ENCODE results near the gene ODAD4. TPM values are rescaled to one million over a fixed set of nuclear protein-coding genes. Genes with fewer than 3 reads are reported as not detected.

Gene ODAD4, protein sequence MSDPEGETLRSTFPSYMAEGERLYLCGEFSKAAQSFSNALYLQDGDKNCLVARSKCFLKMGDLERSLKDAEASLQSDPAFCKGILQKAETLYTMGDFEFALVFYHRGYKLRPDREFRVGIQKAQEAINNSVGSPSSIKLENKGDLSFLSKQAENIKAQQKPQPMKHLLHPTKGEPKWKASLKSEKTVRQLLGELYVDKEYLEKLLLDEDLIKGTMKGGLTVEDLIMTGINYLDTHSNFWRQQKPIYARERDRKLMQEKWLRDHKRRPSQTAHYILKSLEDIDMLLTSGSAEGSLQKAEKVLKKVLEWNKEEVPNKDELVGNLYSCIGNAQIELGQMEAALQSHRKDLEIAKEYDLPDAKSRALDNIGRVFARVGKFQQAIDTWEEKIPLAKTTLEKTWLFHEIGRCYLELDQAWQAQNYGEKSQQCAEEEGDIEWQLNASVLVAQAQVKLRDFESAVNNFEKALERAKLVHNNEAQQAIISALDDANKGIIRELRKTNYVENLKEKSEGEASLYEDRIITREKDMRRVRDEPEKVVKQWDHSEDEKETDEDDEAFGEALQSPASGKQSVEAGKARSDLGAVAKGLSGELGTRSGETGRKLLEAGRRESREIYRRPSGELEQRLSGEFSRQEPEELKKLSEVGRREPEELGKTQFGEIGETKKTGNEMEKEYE
- under 1 TPM; 0.12 to 0.20 TPM for total RNA-seq
- long read RNA-seq, partial matches to known transcripts, result 0 of 1 reads
- long read RNA-seq, other reads (novel, unspliced or antisense), result 1 of 1 reads

DNA sequence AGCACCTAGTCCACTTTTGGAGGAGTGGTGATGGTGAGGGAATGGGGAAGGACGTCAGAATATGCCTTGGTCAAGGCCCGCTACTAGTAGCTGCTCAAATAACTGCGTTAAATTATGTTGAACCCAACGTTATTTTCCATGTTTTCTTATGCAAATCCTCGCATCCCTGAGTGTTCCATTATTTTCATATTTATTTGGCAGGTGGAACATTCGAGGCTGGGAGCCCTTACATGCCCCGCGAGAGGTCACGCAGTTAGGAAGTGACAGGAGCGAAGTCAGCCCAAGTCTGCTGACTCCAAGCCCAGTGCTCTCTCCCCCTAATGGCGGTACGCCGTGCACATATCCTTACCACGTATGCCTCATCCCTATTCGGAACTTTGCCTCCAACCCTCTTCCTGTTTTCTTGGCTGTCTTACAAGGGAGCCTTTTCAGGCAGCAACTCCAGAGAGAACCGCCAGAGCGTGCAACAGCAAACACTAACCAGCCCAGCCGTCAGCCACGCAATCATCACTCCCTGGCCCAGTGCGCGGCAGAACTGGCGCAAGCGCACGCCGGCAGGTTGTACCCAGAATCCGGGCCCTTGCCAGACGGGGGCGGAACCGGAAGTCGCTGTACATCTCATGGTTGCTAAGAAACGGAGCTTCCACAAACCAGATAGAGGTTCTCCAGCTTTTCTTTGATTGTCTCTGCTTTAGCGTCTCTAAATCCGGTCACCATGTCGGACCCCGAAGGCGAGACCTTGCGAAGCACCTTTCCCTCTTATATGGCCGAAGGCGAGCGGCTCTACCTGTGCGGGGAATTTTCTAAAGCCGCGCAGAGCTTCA, at the start of gene ODAD4:
TSS of gene ODAD4 (plus strand) at position 609 of the 824 bp plus-strand sequence. CDS start at position 716, 107 bp downstream.
- intact Hi-C loops (cut with DNase I, micrococcal nuclease), result no loop called here
- DNase-seq (peak; percentile 97 to 98), ATAC-seq (peak; percentile 97)

DNA sequence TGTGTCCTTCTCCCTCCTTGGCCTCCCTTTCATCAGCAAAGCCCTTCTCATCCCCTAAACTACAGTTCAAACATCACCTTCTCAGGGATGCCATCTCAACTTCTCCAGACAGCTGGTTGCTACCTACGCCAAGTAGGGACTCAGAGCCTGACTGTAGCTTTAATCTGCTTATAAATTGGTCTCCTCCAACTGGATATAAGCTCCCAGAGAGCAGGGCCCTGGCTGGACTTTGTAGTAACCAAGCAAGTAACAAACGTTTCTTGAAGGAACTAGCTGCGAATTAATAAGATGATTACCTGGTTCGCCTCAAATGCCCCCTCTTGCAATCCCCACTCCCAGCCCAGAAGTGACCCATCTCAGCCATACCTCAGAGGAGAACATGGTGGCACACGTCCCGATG, 47.7 kb upstream of the ODAD4 start:
- DNase-seq, result no peak
- ATAC-seq, result no peak
- intact Hi-C loops (cut with DNase I, micrococcal nuclease), result loop anchor here in 1 of 2 donors (10.0 kb wide), 1 partner anchor 128 kb away; no protein-coding TSS in a partner anchor

DNA sequence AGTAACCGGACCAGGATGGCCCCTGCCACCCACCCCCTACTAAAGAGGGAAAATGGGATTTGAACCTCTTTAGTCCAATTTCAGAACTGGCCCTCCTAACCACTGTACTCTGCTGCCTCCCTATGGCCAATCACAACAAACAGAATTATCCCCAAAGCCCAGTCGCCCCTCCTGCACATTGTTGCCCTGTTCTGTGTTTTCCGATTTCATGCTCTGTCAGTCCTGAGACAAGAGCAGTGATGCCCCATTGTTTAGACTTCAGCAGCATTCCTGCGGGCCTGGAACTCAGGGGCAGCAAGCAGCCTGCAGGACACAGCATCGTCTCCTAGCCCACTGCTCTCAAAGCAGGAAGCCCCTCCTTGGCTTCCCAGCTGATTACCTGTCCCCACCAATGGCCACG, 44.7 kb upstream of the ODAD4 start:
- DNase-seq (no peak), ATAC-seq (no peak)
- intact Hi-C loops (cut with DNase I, micrococcal nuclease), result loop anchor here in 1 of 2 donors (10.0 kb wide), 1 partner anchor 131 kb away; no protein-coding TSS in a partner anchor

DNA sequence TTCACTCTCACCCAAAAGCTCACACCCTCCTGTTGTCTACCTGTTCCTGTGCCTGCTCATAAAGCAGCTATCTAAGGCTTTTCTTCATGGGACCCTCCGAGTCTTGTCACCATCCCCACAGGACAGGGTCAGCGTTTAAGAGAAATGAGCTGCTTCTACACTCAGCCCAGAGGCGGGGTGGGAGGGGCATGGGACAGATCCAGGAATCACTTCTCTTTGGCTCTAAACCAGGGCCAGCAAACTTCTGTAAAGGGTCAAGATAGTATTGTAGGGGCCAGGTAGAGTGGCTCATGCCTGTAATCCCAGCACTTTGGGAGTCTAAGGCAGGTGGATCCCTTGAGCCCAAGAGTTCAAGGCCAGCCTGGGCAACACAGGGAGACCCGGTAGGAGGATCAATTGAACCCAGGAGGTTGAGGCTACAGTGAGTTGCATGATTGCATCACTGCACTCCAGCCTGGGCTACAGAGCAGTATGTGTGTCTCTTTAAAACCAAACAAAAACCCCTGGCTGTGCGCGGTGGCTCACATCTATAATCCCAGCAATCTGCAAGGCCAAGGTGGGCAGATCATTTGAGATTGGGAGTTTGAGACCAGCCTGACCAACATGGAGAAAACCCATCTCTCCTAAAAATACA, 42.0 kb upstream of the ODAD4 start:
- DNase-seq (no peak), ATAC-seq (no peak)
- intact Hi-C loops (cut with DNase I, micrococcal nuclease), result loop anchor here in 1 of 2 donors (10.0 kb wide), 1 partner anchor 134 kb away; no protein-coding TSS in a partner anchor

DNA sequence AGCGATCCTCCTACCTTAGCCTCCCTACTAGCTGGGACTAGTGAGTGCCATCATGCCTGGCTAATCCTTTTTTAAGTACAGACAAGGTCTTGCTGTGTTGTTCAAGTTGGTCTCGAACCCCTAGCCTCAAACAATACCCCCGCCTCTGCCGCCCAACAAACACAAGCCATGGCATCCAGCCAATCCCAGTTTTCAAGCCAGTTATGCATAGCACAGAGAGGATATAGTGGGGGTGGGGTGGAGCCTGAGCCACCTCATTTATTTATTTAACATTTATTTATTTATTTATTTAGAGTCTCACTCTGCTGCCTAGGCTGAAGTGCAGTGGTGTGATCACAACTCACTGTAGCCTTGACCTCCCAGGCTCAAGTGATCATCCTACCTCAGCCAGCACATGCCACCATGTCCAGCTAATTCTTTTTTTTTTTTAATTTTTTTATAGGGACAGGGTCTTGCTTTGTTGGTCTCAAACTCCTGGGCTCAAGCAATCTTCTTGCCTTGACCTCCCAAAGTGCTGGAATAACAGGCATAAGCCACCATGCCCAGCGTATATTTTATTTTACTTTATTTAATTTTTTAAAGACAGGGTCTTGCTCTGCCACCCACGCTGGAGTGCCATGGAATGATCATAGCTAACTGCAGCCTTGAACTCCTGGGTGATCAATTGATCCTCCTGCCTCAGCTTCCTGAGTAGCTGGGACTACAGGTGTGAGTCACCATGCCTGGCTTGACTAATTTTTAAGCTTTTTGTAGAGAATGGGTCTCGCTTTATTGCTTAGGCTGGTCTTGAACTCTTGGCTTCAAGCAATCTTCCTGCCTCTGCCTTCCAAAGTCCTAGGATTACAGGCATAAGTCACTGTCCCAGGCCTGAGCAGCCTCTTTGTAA, 39.0 kb upstream of the ODAD4 start:
- no peak for ATAC-seq
- no peak for DNase-seq
- intact Hi-C loops (cut with DNase I, micrococcal nuclease), result no loop called here

DNA sequence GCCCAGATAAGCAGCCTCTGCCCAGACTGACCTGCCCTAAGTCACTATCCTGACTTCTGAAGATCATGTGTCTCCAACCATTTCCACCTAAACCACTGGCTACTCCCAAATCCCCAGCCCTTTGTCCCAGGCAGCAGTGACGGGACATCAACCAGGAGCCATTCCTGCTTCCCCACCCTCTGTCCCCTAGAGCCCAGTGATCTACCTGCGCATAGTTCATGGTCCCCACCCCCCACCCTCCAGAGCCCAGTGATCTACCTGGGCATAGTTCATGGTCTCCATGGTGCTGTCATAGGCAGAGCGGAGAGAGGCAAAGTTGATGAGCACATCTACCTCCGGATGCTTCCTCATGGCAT, 38.4 kb upstream of the ODAD4 start:
- peak; percentile 26 for ATAC-seq

DNA sequence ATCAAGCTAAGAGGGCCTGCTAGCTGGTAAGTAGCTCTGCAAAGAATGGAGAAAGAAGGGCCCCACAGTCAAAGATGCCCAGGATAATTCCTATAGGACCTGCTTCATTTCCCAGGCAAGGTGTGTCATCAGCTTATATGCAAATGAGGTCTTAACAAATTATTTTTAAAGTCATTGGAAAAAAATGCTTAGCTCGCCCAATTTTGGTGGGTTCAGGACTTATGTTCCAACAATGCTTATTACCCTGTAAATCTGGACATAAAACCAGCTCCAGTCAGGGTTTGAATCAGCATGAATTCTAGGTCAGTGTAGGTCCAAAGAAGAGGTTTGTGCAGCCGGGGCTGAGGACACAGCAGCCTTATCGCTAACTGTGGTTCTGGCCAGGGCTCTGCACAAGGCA, 37.0 kb upstream of the ODAD4 start:
- no peak for ATAC-seq
- intact Hi-C loops (cut with DNase I, micrococcal nuclease), result no loop called here
- no peak for DNase-seq

More for the DNA sequence above, 38.4 kb upstream of the ODAD4 start:
- no peak for DNase-seq
- intact Hi-C loops (cut with DNase I, micrococcal nuclease), result no loop called here

DNA sequence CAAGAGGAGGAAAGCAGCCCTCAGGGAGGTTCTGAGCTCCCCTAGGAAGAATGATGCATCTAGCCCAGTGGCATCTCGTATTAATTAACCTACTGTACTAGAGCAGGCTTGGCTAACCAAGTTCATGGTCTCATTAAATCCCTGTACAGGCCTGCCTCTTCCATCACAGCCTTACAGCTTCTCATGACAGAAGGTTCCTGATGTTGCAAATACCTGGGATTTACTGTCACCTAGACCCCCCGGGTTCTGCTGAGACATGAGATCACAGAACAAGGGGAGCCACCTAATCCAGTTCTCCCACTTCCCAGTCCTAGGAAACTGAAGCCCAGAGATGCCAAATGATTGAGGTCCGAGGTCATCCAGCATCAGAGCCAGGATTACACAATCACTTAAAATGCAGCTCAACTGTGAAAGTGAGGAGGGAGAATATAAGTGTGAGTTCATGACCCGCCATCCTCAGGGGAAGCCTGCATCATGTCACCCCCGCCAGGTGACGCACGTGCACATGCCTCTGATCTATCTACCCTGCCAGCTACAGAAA, 35.6 kb upstream of the ODAD4 start:
- ATAC-seq, result no peak
- intact Hi-C loops (cut with DNase I, micrococcal nuclease), result no loop called here

DNA sequence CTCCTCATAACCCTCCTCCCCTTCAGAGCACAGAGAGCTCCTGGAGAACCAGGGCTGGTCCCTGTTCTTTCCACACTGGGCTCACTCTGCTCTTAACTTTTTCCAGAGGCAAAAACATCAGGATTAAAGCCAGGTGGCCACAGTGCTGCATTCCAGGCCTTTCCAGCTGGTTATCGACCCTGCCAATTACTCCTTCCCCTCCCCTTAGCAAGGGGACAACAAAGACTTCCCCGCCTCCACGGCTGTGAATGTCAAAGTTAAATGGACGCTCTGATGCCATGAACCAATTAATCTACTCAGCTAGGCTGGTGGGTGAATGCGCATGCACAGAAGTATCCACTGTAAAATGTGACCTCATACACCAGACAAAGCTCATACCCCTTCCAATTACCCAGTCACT, 34.8 kb upstream of the ODAD4 start:
- DNase-seq (no peak), ATAC-seq (no peak)
- intact Hi-C loops (cut with DNase I, micrococcal nuclease), result no loop called here

More for the DNA sequence above, 35.6 kb upstream of the ODAD4 start:
- no peak for DNase-seq

DNA sequence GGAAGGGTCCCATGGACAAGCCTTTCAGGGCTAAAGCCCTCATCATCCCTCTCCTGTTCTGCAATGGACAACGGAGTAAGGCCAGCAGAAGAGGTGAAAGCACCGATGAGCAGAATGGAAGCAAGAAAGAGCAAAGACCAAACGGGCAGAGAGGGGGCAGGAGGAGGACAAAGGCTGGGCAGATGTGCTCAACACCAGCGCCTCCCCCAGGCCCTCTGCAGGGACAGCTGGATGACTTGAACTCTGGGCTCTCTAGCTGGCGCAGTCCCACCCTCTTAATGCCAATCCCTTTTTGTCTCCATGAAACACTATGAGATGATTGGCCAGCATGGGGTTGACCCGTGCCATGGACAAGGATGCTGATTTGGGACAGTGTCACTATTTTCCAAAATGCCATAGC, 33.7 kb upstream of the ODAD4 start:
- DNase-seq (no peak), ATAC-seq (no peak)
- intact Hi-C loops (cut with DNase I, micrococcal nuclease), result no loop called here

DNA sequence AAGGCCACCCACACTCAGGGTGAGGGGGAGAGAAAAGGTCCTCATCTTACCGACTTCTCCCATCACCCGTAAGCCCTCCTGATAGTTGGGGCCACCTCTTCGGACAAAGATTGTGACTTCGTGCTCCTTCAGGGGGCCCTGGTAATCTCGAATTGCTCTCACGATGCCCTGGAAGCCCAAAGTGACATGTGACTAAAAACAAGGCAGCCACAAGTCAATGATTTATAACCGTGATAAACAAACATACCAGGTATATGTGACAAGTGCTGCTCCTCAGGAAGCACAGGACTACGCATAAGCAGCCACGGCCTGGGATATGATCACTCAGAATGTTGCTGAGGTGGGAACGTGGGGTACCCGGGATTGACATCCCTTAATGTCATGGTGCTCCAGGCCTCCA, 28.8 kb upstream of the ODAD4 start:
- DNase-seq, result no peak
- intact Hi-C loops (cut with DNase I, micrococcal nuclease), result no loop called here

DNA sequence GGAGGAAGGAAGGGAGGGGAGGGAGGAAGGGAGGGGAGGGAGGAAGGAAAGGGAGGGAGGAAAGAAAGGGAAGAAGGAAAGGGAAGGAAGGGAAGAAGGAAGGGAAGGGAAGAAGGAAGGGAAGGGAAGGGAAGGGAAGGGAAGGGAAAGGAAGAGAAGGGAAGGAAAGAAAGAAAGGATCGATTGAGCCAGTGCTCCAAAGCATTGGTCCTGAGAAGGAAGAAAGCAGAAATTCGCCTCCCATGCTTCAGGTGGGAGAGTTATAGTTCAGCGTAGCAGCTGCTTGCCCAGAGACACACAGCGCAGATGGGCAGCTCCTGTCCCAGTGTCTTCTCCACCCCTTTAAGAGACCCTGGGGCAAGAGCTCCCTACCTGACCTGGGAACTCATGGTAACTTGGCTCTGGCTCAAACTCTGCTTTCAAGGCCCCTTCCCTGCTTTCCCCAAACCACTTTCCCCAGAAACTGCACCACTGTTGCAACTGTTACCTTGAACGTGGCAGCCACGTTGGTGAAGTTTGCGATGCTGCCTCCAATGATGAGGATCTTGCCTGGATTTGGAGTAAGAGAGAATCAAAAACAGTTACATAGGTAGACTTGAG, 26.1 kb upstream of the ODAD4 start:
- intact Hi-C loops (cut with DNase I, micrococcal nuclease), result no loop called here
- no peak for DNase-seq

More for the DNA sequence above, 28.8 kb upstream of the ODAD4 start:
- no peak for ATAC-seq

DNA sequence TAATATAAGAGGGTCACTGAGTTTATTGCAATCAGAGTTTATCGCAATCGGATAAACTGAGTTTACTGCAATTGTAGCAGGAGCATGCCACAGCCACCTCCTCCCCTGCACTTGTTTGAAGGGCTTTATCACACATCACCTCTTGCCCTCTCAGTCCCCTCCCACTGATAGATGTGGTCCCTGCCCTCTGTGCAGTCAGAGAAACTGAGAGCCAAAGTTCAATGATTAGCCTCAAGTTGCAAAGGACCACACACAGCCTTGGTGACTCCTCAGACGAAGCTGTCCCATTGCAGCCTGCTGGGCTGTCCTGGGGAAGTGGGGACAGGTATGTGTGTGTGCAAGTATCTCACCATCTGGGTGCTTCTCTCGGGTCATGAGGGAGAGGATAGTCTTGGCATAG, 25.2 kb upstream of the ODAD4 start:
- intact Hi-C loops (cut with DNase I, micrococcal nuclease), result no loop called here
- no peak for ATAC-seq

More for the DNA sequence above, 26.1 kb upstream of the ODAD4 start:
- no peak for ATAC-seq

DNA sequence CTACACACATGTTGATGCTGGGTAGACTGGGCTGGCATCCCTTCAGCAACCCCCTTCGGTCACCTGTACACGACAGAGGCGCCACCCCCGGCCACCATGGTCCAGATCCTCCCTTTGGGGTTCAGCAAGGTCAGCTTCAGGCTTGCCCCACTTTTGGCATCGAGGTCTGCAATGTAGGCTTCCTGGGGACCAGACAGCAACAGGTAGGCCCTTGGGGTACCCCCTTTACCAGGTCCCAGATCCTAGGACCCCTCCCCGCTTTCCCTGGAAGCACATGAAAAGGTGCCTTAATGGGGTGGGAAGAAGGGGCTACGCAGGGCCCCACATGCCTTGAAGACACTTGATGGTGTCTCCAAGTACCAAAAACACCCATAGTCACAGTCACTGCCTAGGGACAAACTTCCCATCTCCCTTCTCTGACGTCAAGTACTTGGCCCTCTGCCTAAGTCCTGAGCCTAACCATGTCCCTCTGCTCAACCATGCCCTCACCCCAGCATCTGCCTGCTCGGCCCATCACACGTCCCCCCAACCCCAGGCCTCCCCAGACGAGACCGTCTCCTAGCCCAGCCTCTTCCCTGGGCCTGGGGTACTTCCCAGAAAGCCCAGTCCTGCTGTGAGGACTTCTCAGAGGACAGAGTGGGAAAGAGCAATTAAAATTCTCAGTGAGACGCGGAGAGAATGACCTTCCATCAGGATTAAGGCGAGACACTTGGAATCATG, 23.8 kb upstream of the ODAD4 start:
- DNase-seq, result no peak
- intact Hi-C loops (cut with DNase I, micrococcal nuclease), result no loop called here
- no peak for ATAC-seq

More for the DNA sequence above, 25.2 kb upstream of the ODAD4 start:
- no peak for DNase-seq

DNA sequence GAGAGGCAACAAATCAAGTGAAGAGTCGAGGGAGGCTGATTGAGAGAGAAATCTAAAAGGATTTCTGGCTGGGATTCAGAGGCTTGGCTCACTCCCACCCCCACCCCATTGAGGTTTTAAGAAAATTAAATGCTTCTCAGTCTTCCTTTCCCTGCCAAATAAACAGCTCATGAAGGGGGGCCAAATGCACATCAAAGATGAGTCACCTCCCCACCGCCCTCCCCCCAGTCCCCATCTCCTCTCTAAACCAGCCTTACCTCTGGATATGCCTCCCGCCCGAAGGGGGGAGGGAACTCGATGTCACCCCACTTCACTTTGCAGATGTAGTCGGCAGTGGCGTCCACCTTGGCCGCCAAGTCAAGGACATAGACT, 23.2 kb upstream of the ODAD4 start:
- ATAC-seq, result no peak
- intact Hi-C loops (cut with DNase I, micrococcal nuclease), result no loop called here
- DNase-seq, result no peak
